ENCODE measurements around the gene OLIG3. TPM values are rescaled to one million over a fixed set of nuclear protein-coding genes. Genes with fewer than 3 reads are reported as not detected.

The OLIG3 gene
- polyA plus RNA-seq, 1 of the 3 experiments (the other 2 are of a cell fraction): not detected

DNA sequence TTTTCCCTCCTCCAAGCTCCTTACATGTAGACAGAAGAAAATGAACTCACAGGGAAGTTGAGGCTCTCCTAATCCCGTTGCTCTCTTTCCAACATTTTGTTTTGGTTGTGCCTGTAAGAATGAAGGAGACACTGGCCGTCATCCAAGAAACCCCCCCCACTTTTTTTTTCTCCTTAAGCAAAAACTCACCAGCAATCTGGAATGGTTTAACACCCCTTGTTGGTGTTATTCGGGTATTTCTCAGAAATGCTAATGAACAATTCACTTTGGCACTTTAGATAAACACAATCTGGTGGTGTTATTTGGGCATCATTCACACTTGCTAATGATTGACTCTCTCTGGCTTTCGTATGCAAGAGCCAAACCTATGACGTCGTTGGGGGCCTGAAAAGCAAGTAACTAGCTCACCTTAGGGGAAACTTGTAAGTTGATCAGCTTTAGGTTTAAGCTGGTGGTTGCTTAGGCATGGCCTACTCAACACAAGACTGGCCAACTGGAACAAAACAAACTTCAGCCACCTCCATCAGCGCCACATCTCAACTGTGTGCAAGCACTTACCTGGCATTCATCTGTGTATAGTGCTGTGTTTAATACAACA, 24.3 kb upstream of the OLIG3 start:
- Histone ChIP-seq H3K27me3 (ENCODE audit: insufficient read depth) (no peaks in the 10 kb centered on the region; the same call in 1 of the 2 replicates), H2AFZ (ENCODE audit: low read depth) (no peak overlapping the region), H3K9me3 (no peaks in the 10 kb centered on the region), H3K4me2 (no peak overlapping the region), H3K27ac (ENCODE audit: low read depth in 2 of 2, low read length in 1 of 2) (no peak overlapping the region), H4K20me1 (ENCODE audit: insufficient read depth) (no peaks in the 10 kb centered on the region), H3K79me2 (ENCODE audit: insufficient read depth) (no peaks in the 10 kb centered on the region), H3K9ac (no peak overlapping the region), H3F3A (replicated peaks; ENCODE audit: insufficient read depth) (no peaks in the 10 kb centered on the region), H3K4me3 (ENCODE audit: low read depth in 2 of 2, low read length in 1 of 2) (no peak overlapping the region), H3K9me2 (no peaks in the 10 kb centered on the region), H3K4me1 (ENCODE audit: control insufficient read depth in 1 of 2, insufficient read depth in 2 of 2, low read depth in 1 of 2, low read length in 1 of 2) (no peaks in the 10 kb centered on the region), H3K36me3 (replicated peaks in 1 of 2; ENCODE audit: control insufficient read depth in 1 of 2, insufficient read depth in 2 of 2, low read length in 1 of 2) (no peaks in the 10 kb centered on the region)
- no peak for TF ChIP-seq MXI1 (IDR thresholded peaks at IDR 0.05; ENCODE audit: low read depth, low read length)
- 10% methylated on average over 7 of the region's 7 CpGs for WGBS (ENCODE audit: low lambda C conversion rate)
- no peak for DNase-seq
- ChIA-PET CTCF (interaction anchor here (1.5 kb wide), 1 partner anchor 29 kb away, joined by 4 read pairs; no protein-coding TSS in a partner anchor), POLR2A (no interaction called here)

DNA sequence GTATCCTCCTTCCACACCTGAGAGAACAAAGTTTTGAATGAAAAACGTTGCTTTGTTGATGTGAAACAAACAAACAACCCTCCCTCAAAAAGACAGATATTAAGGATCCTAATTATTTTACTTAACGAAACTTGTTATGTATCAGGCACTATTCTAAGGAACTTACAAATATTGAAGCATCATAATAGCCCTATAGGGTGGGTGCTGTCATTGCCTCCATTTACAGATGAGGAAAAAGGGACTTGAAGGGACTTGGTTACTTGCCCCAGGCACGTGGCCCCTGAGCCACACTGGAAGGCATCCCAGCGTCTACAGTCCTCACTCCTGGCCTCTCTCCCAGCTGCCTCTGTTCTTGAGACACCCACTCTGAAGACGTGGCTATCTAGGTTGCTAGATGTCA, 20.2 kb upstream of the OLIG3 start:
- Histone ChIP-seq H3K27me3 (ENCODE audit: insufficient read depth) (no peaks in the 10 kb centered on the region; the same call in 1 of the 2 replicates), H3K9me3 (no peaks in the 10 kb centered on the region), H4K20me1 (ENCODE audit: insufficient read depth) (no peaks in the 10 kb centered on the region), H3K27ac (ENCODE audit: low read depth in 2 of 2, low read length in 1 of 2) (no peak overlapping the region), H2AFZ (ENCODE audit: low read depth) (no peak overlapping the region), H3K9ac (no peak overlapping the region), H3K4me3 (ENCODE audit: low read depth in 2 of 2, low read length in 1 of 2) (no peak overlapping the region), H3K4me1 (ENCODE audit: control insufficient read depth in 1 of 2, insufficient read depth in 2 of 2, low read depth in 1 of 2, low read length in 1 of 2) (no peaks in the 10 kb centered on the region), H3K9me2 (no peaks in the 10 kb centered on the region), H3K36me3 (replicated peaks in 1 of 2; ENCODE audit: control insufficient read depth in 1 of 2, insufficient read depth in 2 of 2, low read length in 1 of 2) (no peaks in the 10 kb centered on the region), H3K79me2 (ENCODE audit: insufficient read depth) (no peaks in the 10 kb centered on the region), H3F3A (replicated peaks; ENCODE audit: insufficient read depth) (no peaks in the 10 kb centered on the region), H3K4me2 (no peak overlapping the region)
- 2% methylated on average over 5 of the region's 5 CpGs for WGBS (ENCODE audit: low lambda C conversion rate)
- no peak for TF ChIP-seq TAF1 (IDR thresholded peaks at IDR 0.05; ENCODE audit: borderline replicate concordance, low read depth, low read length)
- no peak for TF ChIP-seq GABPA (IDR thresholded peaks at IDR 0.05; ENCODE audit: low read depth)
- TF ChIP-seq EP300 (IDR thresholded peaks at IDR 0.05; ENCODE audit: borderline replicate concordance in 1 of 2, low read depth in 1 of 2, low read length in 1 of 2): no peak
- TF ChIP-seq NFIC (IDR thresholded peaks at IDR 0.05; ENCODE audit: borderline replicate concordance): no peak
- TF ChIP-seq FOXJ3 (CRISPR knock-in tag; IDR thresholded peaks at IDR 0.05): no peak
- no peak for TF ChIP-seq GATA2 (CRISPR knock-in tag; IDR thresholded peaks at IDR 0.05)
- no peak for TF ChIP-seq ELF1 (IDR thresholded peaks at IDR 0.05)
- no peak for TF ChIP-seq RAD21 (IDR thresholded peaks at IDR 0.05; ENCODE audit: low read length)
- no peak for TF ChIP-seq RXRA (IDR thresholded peaks at IDR 0.05; ENCODE audit: borderline replicate concordance, low read depth)
- TF ChIP-seq POLR2AphosphoS5 (IDR thresholded peaks at IDR 0.05; ENCODE audit: low read depth, low read length): no peak
- TF ChIP-seq, protein P1, sequence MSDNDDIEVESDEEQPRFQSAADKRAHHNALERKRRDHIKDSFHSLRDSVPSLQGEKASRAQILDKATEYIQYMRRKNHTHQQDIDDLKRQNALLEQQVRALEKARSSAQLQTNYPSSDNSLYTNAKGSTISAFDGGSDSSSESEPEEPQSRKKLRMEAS (IDR thresholded peaks at IDR 0.05; ENCODE audit: low read depth): no peak
- no peak for TF ChIP-seq TEAD4 (IDR thresholded peaks at IDR 0.05; ENCODE audit: borderline replicate concordance, insufficient read depth)
- CTCF ChIA-PET: no interaction called here
- no peak for DNase-seq
- POLR2A ChIA-PET: no interaction called here
